HL-60 (cell line): Measurements from ENCODE around the gene C2orf69.

Experiments
- CTCF ChIP-seq: IDR thresholded peaks from one replicate; pipeline ENCODE4 v1.5.1; 2011; ENCODE audit warnings: low read length, control low read depth, inconsistent platforms; ENCODE audit not compliant: insufficient read depth
- GABPA ChIP-seq: IDR thresholded peaks from 2 replicates; pipeline ENCODE4 v1.6.1; 2012; ENCODE audit warnings: low read depth
- POLR2AphosphoS5 ChIP-seq: IDR thresholded peaks from 2 replicates; pipeline ENCODE4 v1.6.1; 2012; ENCODE audit warnings: low read depth

DNA sequence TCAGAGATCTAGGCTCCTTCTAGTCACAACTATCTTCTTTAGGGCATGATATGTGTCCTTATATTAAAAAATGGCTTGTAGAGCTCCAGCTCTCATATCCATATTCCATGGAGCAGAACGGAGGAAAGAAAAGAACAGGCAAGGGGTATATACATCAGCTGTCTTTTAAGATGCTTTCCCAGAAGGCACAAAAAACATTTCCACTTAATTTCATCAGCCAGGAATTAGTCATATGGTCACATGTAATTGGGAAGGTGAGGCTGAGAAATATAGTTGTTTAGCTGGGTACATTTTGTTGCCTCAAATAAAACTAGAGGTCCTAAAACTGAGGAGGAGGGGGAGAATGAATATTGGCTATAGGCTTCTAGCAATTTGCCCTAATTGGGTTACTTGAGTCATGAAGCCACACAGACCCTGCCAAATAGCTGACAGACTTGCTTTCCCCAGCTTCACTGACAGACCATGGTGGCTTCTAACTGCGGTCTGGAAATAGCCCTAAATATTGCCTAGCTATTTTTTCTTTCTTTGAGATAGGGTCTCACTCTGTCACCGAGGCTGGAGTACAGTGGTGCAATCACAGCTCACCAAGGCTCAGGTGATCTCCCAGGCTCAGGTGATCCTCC is 64.3 kb downstream of the C2orf69 start:
- TF ChIP-seq CTCF (no peak), POLR2AphosphoS5 (no peak), GABPA (no peak)
